Glutamatergic neuron (in vitro differentiated cells): ENCODE data around the gene GREM1. TPM values are rescaled to one million over a fixed set of nuclear protein-coding genes. Genes with fewer than 3 reads are reported as not detected.
A peak's percentile ranks its signal among the peaks of the same experiment; 100 is the strongest.

Source experiments
- DNase-seq: peaks from one replicate; pipeline ENCODE4 v3.0.0; 2022
- H3K27ac Mint-ChIP-seq: one replicate; pipeline ENCODE4 v1.8.0; 2020; ENCODE audit warnings: mild to moderate bottlenecking, mixed read lengths, inconsistent platforms; ENCODE audit not compliant: unreplicated experiment
- H3K27me3 Mint-ChIP-seq: one replicate; pipeline ENCODE4 v1.8.0; 2020; ENCODE audit warnings: mild to moderate bottlenecking, moderate library complexity, mixed read lengths, inconsistent platforms; ENCODE audit not compliant: unreplicated experiment
- H3K36me3 Mint-ChIP-seq: one replicate; pipeline ENCODE4 v1.8.0; 2020; ENCODE audit warnings: mild to moderate bottlenecking, mixed read lengths, inconsistent platforms; ENCODE audit not compliant: unreplicated experiment
- H3K4me1 Mint-ChIP-seq: one replicate; pipeline ENCODE4 v1.8.0; 2020; ENCODE audit warnings: mild to moderate bottlenecking, low read depth, mixed read lengths, inconsistent platforms; ENCODE audit not compliant: unreplicated experiment
- H3K4me3 Mint-ChIP-seq: one replicate; pipeline ENCODE4 v1.8.0; 2020; ENCODE audit warnings: mild to moderate bottlenecking, mixed read lengths, inconsistent platforms; ENCODE audit not compliant: unreplicated experiment
- H3K9me3 Mint-ChIP-seq: one replicate; pipeline ENCODE4 v1.8.0; 2020; ENCODE audit warnings: mild to moderate bottlenecking, moderate library complexity, mixed read lengths, inconsistent platforms; ENCODE audit not compliant: unreplicated experiment
- CTCF ChIP-seq: fragments of 200-600 bp; sonication (generic); IDR thresholded peaks from one replicate; pipeline ENCODE4 v1.5.0; 2021; ENCODE audit not compliant: partially characterized antibody, unreplicated experiment
- total RNA-seq: library from RNA; stranded (reverse); fragmentation: NEBNext Ultra II Directional; extraction: Animal tissue kit (Norgen Biotek cat#: 25700); gene quantifications from one replicate; pipeline ENCODE4 v1.2.1, GENCODE V29; 2021; ENCODE audit not compliant: unreplicated experiment

Gene GREM1
- total RNA-seq, 1 donor from 2014 or later = not detected

- no peak for DNase-seq
- Mint-ChIP-seq H3K4me1 (peaks cover 3% of the 10 kb centered on the region), H3K4me3 (no peak overlapping the region), H3K27me3 (peaks cover 23% of the 10 kb centered on the region), H3K9me3 (peaks cover 4% of the 10 kb centered on the region), H3K36me3 (no peaks in the 10 kb centered on the region), H3K27ac (no peak overlapping the region)
- TF ChIP-seq CTCF = no peak
These were observed 2.5 kb upstream of the GREM1 start for GRCh38 chr15:32715276-32715675.

- Mint-ChIP-seq H3K9me3 (peaks cover 4% of the 10 kb centered on the region), H3K4me1 (peaks cover 3% of the 10 kb centered on the region), H3K27me3 (peaks cover 23% of the 10 kb centered on the region), H3K36me3 (no peaks in the 10 kb centered on the region), H3K4me3 (no peak overlapping the region), H3K27ac (no peak overlapping the region)
- no peak for DNase-seq
- TF ChIP-seq CTCF = no peak
These were observed 1.4 kb upstream of the GREM1 start for GRCh38 chr15:32716216-32716914.

- Mint-ChIP-seq H3K4me3 (no peak overlapping the region), H3K9me3 (peaks cover 4% of the 10 kb centered on the region), H3K27ac (no peak overlapping the region), H3K36me3 (no peaks in the 10 kb centered on the region), H3K27me3 (peaks cover 23% of the 10 kb centered on the region), H3K4me1 (peaks cover 3% of the 10 kb centered on the region)
- DNase-seq = no peak
- no peak for TF ChIP-seq CTCF
These were observed 834 bp upstream of the GREM1 start for GRCh38 chr15:32716915-32717425.

- Mint-ChIP-seq H3K27ac (no peak overlapping the region), H3K36me3 (no peaks in the 10 kb centered on the region), H3K4me1 (peaks cover 3% of the 10 kb centered on the region), H3K27me3 (peaks cover 23% of the 10 kb centered on the region), H3K9me3 (peaks cover 4% of the 10 kb centered on the region), H3K4me3 (peak overlapping the region; percentile 77)
- TF ChIP-seq CTCF = no peak
- DNase-seq = peak; percentile 36
These were observed 520 bp downstream of the GREM1 start for GRCh38 chr15:32718227-32718820.
